ENCODE data around the gene SLC4A4. TPM values are rescaled to one million over a fixed set of nuclear protein-coding genes. Genes with fewer than 3 reads are reported as not detected.

SLC4A4 gene
- total RNA-seq, result 20.3 TPM
- long read RNA-seq, partial matches to known transcripts, result 1 of 1 reads
- long read RNA-seq, other reads (novel, unspliced or antisense), result 0 of 1 reads

GRCh38 chr4:71338846-71339593, at the start of gene SLC4A4:
Gene SLC4A4, plus strand, starts transcription at chr4:71339020.
- ATAC-seq, result no peak
- intact Hi-C loops (cut with DNase I), result no loop called here
- no peak for DNase-seq (ENCODE audit: missing footprints)

GRCh38 chr4:71290074-71290473, 48.7 kb upstream of the SLC4A4 start:
- intact Hi-C loops (cut with DNase I), result no loop called here
- DNase-seq (ENCODE audit: missing footprints), result no peak
- ATAC-seq, result no peak

DNA sequence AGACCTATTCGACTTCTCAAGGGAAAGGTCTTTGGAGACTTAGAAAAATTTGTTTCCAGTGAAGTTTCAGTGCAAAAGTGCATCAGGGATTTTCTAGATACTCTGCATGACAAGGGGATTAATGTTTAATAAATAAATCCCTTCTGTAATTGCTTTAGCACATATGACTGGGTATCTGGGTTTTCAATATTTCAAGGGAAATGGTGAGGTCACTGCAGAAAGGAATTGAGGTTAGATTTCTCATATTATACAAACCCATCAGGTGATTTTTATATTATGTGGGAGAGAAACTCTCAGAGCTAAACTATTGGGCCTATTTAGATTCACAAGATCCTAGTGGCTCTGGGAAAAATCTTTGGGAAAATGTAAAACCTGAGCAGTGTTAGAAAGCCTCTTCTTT, 48.3 kb upstream of the SLC4A4 start:
- intact Hi-C loops (cut with DNase I), result no loop called here
- no peak for DNase-seq (ENCODE audit: missing footprints)
- ATAC-seq, result no peak

DNA sequence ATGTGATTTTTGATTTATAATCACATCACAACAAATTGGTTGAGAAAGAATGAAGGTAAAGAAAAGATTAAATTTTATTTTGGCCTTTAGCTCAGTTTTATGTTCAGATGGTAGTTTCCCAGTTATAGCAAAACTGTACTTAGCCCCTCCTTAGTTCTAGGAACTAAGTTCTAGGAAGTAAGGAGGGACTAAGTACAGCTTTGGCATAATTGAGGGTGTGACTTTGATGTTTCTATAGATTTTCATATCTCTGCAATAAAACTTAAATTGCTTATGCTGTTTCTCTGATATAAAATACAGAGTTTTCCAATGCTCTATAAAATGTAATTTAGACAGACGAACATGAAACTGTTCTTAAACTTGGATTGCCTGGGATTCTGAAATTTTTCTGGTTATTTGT, 46.6 kb upstream of the SLC4A4 start:
- intact Hi-C loops (cut with DNase I), result no loop called here
- ATAC-seq, result no peak
- DNase-seq (ENCODE audit: missing footprints), result no peak

- intact Hi-C loops (cut with DNase I), result no loop called here
- ATAC-seq (no peak), DNase-seq (ENCODE audit: missing footprints) (no peak)
These were observed 45.1 kb upstream of the SLC4A4 start for GRCh38 chr4:71293705-71294104.

- intact Hi-C loops (cut with DNase I), result no loop called here
- ATAC-seq (no peak), DNase-seq (ENCODE audit: missing footprints) (no peak)
These were observed 44.5 kb upstream of the SLC4A4 start for GRCh38 chr4:71294301-71294700.

- ATAC-seq (no peak), DNase-seq (ENCODE audit: missing footprints) (no peak)
- intact Hi-C loops (cut with DNase I), result no loop called here
These were observed 41.9 kb upstream of the SLC4A4 start for GRCh38 chr4:71296945-71297344.

DNA sequence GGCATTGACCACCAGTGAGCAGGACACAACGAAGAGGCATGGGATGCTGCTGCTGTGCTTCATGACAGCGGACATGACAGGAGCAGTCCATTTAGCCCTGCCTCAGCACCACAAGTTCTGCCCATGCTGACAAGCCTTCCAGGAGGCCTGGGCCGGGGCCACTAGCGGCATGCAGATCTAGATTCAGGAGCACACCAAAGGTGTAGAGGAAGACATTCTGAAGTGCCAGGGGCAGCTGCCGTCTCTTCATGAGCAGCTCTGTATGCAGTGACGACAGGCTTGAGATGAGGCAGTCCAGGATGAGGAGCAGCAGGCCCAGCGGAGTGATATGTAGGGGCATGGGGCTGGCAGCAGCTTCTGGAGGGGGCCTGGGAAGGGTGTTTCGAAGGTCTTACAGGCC, 38.5 kb upstream of the SLC4A4 start:
- intact Hi-C loops (cut with DNase I), result no loop called here
- DNase-seq (ENCODE audit: missing footprints) (no peak), ATAC-seq (no peak)

DNA sequence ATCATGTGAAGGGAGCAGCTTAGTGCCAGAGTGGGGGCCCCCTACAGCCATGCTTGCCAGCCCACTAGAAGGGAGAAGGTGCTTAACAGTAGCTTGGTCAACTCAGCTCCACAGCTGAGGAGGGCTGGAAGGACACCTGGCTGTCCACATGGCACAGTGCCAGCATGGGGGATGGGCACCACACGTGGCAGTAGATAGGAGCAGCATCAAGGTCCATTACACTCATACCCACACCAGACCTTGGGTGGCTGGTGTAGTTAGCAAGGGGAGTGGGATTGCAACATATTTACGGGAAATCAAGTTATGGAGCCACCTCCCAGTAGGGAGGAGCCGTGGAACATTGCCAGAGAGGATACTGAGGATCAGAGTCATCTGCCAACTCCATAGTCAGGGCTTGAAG, 37.9 kb upstream of the SLC4A4 start:
- DNase-seq (ENCODE audit: missing footprints) (no peak), ATAC-seq (no peak)
- intact Hi-C loops (cut with DNase I), result no loop called here

DNA sequence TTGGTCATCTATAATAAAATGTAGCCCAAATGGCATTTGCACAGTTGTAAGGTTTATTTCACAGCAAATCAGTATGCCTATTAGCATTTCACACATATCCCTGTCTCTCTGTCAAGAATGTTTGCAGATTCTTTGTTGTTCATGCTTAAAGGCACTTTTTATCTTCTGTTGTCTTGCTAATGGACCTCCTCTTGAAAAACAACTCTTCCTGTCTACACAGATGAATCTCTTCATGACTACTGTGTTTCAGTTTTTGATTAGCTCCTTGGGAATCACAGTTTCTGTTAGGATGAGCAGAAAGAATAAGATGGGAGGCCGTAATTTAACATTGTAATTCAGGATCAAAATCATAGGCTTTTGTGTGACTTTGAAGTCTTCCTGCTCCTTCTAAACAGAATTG, 35.5 kb upstream of the SLC4A4 start:
- intact Hi-C loops (cut with DNase I), result no loop called here
- DNase-seq (ENCODE audit: missing footprints) (no peak), ATAC-seq (no peak)

DNA sequence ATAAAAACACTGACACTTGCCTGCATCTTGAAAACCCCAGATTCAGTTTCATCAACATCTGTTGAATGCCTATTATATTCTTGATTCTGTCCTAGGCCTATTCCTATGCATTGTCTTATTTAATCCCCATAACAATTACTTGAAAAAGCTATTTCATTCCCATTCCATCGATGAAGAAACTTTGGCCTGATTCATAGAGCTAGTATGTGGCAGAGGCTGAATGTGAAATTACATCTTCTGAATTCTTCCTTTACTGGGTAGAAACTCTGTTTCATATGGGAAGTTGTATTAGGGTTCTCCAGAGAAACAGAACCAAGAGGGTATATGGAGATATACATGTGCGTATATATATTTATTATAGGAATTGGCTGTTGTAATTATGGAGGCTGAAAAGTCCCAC, 35.0 kb upstream of the SLC4A4 start:
- ATAC-seq, result no peak
- DNase-seq (ENCODE audit: missing footprints), result no peak
- intact Hi-C loops (cut with DNase I), result no loop called here

DNA sequence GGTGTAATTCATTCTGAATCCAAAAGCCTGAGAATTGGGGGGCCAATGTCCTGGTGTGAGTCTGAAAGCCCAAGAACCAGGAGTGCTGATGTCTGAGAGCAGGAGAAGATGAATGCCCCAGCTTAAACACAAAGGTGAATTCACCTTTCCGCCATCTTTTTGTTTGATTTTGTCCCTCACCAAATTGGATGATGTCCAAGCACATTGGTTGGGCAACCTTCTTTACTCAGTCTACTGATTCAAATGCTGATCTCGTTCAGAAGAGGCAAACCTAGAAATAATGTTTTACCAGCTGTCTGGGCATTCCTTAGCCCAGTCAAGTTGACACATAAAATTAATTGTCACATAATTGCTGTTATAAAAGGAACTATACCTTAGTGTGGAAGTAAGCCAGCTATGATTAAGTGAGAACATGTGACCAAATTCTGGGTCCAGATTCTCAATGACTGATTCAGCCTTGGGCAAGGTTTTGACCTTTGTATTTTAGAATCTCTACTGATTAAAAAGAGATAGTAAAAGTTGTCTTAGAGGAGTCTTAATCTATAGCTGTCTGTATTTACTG, 34.5 kb upstream of the SLC4A4 start:
- intact Hi-C loops (cut with DNase I), result no loop called here
- DNase-seq (ENCODE audit: missing footprints) (no peak), ATAC-seq (no peak)

GRCh38 chr4:71307729-71308128, 31.1 kb upstream of the SLC4A4 start:
- intact Hi-C loops (cut with DNase I), result no loop called here
- no peak for ATAC-seq
- no peak for DNase-seq (ENCODE audit: missing footprints)

DNA sequence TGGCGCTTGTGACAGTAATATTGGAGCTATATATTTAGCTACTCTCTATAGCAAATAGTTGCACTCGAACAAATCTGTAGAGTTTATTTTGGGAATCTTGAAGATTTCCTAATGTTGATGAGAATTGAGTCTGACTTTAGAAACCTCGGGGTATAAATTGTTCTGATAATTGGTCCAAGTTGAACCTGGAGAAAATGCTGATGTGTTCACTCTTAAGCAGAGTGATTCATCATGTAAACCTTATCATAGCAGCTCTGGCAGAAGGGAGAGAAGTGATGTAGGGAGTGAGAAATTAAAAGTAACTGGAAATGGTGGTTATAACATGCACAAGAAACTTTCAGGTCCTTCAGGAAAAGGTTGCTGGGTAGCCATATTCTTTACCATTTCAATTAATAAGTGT, 16.4 kb upstream of the SLC4A4 start:
- no peak for ATAC-seq
- intact Hi-C loops (cut with DNase I), result no loop called here
- no peak for DNase-seq (ENCODE audit: missing footprints)

GRCh38 chr4:71333368-71333767, 5.5 kb upstream of the SLC4A4 start:
- ATAC-seq (no peak), DNase-seq (ENCODE audit: missing footprints) (no peak)
- intact Hi-C loops (cut with DNase I), result no loop called here

DNA sequence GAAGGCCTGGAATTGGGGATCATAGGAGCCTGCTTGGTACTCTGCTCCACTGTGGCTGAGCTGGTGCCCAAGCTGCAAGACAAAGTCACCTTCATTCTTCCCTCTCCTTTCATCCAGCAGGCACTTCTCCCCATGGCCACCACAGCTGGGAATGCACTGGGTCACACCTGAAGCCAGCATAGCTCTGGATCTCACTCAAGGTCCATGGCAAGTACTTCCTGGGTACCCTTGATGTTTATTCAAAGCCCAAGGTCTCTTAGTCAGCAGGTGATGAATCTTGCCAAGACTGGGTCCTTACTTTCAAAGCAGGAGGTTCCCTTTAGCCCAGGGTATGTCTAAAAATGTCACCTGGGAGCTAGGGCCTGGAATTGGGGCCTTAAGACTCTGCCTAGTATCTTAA, 4.9 kb upstream of the SLC4A4 start:
- ATAC-seq (no peak), DNase-seq (ENCODE audit: missing footprints) (no peak)
- intact Hi-C loops (cut with DNase I), result no loop called here

DNA sequence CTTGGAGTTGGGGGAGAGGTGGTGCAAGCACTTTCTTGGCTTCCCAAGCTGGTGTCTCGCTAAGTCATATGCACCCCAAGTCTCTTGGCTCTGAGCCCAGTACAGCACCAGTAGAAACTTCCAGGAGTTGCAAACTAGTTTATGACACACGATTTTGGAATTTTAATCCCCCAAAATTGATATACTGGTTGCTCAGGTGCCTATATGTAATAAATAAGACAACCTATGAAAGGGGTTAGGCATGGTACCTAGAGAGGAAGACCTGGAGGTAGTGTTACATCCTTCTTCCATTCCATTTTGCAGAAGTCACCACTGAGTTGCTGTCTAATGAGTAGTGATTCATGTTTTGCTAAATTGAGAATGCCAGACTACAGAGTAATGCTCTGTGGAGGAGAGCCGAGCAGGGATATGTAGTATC, 4.3 kb upstream of the SLC4A4 start:
- no peak for ATAC-seq
- no peak for DNase-seq (ENCODE audit: missing footprints)
- intact Hi-C loops (cut with DNase I), result no loop called here

GRCh38 chr4:71343670-71344466, 5.0 kb downstream of the SLC4A4 start:
- ATAC-seq, result no peak
- intact Hi-C loops (cut with DNase I), result no loop called here
- no peak for DNase-seq (ENCODE audit: missing footprints)

- intact Hi-C loops (cut with DNase I), result no loop called here
- ATAC-seq, result no peak
- no peak for DNase-seq (ENCODE audit: missing footprints)
These were observed 7.9 kb downstream of the SLC4A4 start for GRCh38 chr4:71346710-71347109.

- intact Hi-C loops (cut with DNase I), result no loop called here
- ATAC-seq (no peak), DNase-seq (ENCODE audit: missing footprints) (no peak)
These were observed 9.8 kb downstream of the SLC4A4 start for GRCh38 chr4:71348586-71348985.
